Esophagus muscularis mucosa (tissue), 3 donors: ENCODE measurements around the gene SMIM38.

Experiments
- POLR2A ChIP-seq: fragments of 450-650 bp; IDR thresholded peaks from one replicate; pipeline ENCODE4 v1.6.1; 2017; ENCODE audit warnings: antibody characterized with exemption, moderate library complexity, mild to moderate bottlenecking, low read depth
- TF ChIP-seq, protein P1 (sequence below), 3 experiments: fragments of 200-600 bp in 2 of 3; fragments of 450-650 bp in 1 of 3; sonication (generic) in 2 of 3; IDR thresholded peaks; one replicate each; pipeline ENCODE4 v1.5.1; 2017 to 2019; ENCODE audit warnings: antibody characterized with exemption in 3 of 3, mild to moderate bottlenecking in 2 of 3, moderate library complexity in 1 of 3

DNA sequence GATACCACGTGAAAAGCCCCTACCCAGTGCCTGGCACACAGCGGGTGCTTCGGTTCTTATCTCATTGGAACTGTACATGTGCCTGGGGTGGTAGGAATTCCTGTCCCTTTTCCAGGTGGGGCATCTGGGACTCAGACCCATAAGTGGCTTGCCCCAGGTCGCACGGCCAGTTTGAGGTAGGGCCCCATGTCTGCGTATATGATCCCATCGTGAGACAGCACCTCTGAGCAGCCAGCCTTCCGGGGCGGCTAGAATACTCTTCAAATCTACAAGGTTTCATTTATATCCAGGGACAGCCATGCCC is 33.5 kb upstream of the SMIM38 start:
- TF ChIP-seq, protein P1, sequence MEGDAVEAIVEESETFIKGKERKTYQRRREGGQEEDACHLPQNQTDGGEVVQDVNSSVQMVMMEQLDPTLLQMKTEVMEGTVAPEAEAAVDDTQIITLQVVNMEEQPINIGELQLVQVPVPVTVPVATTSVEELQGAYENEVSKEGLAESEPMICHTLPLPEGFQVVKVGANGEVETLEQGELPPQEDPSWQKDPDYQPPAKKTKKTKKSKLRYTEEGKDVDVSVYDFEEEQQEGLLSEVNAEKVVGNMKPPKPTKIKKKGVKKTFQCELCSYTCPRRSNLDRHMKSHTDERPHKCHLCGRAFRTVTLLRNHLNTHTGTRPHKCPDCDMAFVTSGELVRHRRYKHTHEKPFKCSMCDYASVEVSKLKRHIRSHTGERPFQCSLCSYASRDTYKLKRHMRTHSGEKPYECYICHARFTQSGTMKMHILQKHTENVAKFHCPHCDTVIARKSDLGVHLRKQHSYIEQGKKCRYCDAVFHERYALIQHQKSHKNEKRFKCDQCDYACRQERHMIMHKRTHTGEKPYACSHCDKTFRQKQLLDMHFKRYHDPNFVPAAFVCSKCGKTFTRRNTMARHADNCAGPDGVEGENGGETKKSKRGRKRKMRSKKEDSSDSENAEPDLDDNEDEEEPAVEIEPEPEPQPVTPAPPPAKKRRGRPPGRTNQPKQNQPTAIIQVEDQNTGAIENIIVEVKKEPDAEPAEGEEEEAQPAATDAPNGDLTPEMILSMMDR (IDR thresholded peaks at IDR 0.05) = no peak
- no peak for TF ChIP-seq POLR2A
